ENCODE measurements around the gene VAV3. TPM values are rescaled to one million over a fixed set of nuclear protein-coding genes. Genes with fewer than 3 reads are reported as not detected.

The VAV3 gene
- total RNA-seq, 2 experiments from 2014 or later: 5.5 to 5.6 TPM

DNA sequence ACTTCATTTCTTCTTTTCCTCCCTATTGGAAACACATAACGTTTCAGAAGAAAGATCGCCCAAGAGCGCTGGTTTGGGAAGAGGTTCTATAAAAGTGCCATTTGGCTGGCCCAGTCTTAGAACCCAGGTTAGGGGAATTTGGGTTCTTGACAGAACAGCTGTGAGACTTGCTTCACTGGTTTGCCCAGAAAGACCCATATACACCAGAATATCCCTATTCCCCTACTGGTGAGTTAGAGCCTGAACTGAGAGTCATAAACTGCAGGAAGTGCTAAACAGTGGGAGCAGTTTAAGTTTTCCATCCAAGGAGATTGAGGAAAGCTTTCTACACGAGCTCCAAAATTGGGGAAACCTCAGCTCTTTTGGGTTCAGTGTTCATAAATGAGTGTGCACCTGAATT is 275.2 kb downstream of the VAV3 start:
- H3K36me3 Mint-ChIP-seq (ENCODE audit: low read depth): no peaks in the 10 kb centered on the region
- no peaks in the 10 kb centered on the region for H3K4me1 ChIP-seq (ENCODE audit: insufficient read depth, low read length)
- no peak overlapping the region for H3K4me3 ChIP-seq (ENCODE audit: low read length)
- DNase-seq (no peak), ATAC-seq (ENCODE audit: poor library complexity) (no peak)
- no peaks in the 10 kb centered on the region for H3K9me3 ChIP-seq (ENCODE audit: control insufficient read depth in 1 of 2, insufficient read depth in 1 of 2, low read length in 2 of 2)
- no peak overlapping the region for H3K27ac ChIP-seq (ENCODE audit: low read depth in 1 of 2, low read length in 2 of 2)
- no peaks in the 10 kb centered on the region for H3K9me3 Mint-ChIP-seq
- TF ChIP-seq, protein P1, sequence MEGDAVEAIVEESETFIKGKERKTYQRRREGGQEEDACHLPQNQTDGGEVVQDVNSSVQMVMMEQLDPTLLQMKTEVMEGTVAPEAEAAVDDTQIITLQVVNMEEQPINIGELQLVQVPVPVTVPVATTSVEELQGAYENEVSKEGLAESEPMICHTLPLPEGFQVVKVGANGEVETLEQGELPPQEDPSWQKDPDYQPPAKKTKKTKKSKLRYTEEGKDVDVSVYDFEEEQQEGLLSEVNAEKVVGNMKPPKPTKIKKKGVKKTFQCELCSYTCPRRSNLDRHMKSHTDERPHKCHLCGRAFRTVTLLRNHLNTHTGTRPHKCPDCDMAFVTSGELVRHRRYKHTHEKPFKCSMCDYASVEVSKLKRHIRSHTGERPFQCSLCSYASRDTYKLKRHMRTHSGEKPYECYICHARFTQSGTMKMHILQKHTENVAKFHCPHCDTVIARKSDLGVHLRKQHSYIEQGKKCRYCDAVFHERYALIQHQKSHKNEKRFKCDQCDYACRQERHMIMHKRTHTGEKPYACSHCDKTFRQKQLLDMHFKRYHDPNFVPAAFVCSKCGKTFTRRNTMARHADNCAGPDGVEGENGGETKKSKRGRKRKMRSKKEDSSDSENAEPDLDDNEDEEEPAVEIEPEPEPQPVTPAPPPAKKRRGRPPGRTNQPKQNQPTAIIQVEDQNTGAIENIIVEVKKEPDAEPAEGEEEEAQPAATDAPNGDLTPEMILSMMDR (IDR thresholded peaks at IDR 0.05): no peak
- H3K4me3 Mint-ChIP-seq: no peak overlapping the region
- H3K27me3 ChIP-seq (ENCODE audit: control insufficient read depth in 1 of 2, insufficient read depth in 2 of 2, low read length in 2 of 2): no peaks in the 10 kb centered on the region
- H3K27me3 Mint-ChIP-seq: no peaks in the 10 kb centered on the region
- intact Hi-C loops (cut with DNase I, micrococcal nuclease): no loop called here
- ChIA-PET CTCF (no interaction called here), POLR2A (no interaction called here)
- no peaks in the 10 kb centered on the region for H3K4me1 Mint-ChIP-seq (ENCODE audit: low read depth)
- H3K27ac Mint-ChIP-seq: no peak overlapping the region
- H3K36me3 ChIP-seq (ENCODE audit: insufficient read depth, low read length): no peaks in the 10 kb centered on the region

DNA sequence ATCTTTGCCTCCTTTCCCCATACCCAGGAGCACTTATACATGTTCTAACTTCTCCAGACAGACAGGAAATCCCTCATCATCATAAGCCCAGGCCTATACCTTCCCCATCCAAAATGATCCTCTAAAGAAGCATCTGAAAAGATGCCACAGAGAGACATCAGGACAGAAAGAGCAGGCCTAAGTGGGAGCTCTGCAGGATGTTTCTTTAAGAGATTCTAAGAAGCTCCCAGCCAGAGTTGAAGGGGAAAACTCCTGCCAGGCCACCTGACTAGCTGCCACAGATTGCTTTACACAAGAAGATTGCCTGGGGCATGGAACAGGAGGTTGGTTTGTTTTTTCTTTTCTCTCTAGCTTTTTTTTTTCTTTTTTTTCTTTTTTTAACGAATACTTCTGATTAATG is 275.8 kb downstream of the VAV3 start:
- Histone ChIP-seq H3K27me3 (ENCODE audit: control insufficient read depth in 1 of 2, insufficient read depth in 2 of 2, low read length in 2 of 2) (no peaks in the 10 kb centered on the region), H3K4me3 (ENCODE audit: low read length) (no peak overlapping the region), H3K9me3 (ENCODE audit: control insufficient read depth in 1 of 2, insufficient read depth in 1 of 2, low read length in 2 of 2) (no peaks in the 10 kb centered on the region), H3K36me3 (ENCODE audit: insufficient read depth, low read length) (no peaks in the 10 kb centered on the region), H3K4me1 (ENCODE audit: insufficient read depth, low read length) (no peaks in the 10 kb centered on the region), H3K27ac (ENCODE audit: low read depth in 1 of 2, low read length in 2 of 2) (no peak overlapping the region)
- ATAC-seq (ENCODE audit: poor library complexity) (no peak), DNase-seq (no peak)
- Mint-ChIP-seq H3K4me1 (ENCODE audit: low read depth) (no peaks in the 10 kb centered on the region), H3K36me3 (ENCODE audit: low read depth) (no peaks in the 10 kb centered on the region), H3K27ac (no peak overlapping the region), H3K9me3 (no peaks in the 10 kb centered on the region), H3K27me3 (no peaks in the 10 kb centered on the region), H3K4me3 (no peak overlapping the region)
- intact Hi-C loops (cut with DNase I, micrococcal nuclease): no loop called here
- TF ChIP-seq, protein P1 (IDR thresholded peaks at IDR 0.05): no peak
- ChIA-PET POLR2A (no interaction called here), CTCF (no interaction called here)

DNA sequence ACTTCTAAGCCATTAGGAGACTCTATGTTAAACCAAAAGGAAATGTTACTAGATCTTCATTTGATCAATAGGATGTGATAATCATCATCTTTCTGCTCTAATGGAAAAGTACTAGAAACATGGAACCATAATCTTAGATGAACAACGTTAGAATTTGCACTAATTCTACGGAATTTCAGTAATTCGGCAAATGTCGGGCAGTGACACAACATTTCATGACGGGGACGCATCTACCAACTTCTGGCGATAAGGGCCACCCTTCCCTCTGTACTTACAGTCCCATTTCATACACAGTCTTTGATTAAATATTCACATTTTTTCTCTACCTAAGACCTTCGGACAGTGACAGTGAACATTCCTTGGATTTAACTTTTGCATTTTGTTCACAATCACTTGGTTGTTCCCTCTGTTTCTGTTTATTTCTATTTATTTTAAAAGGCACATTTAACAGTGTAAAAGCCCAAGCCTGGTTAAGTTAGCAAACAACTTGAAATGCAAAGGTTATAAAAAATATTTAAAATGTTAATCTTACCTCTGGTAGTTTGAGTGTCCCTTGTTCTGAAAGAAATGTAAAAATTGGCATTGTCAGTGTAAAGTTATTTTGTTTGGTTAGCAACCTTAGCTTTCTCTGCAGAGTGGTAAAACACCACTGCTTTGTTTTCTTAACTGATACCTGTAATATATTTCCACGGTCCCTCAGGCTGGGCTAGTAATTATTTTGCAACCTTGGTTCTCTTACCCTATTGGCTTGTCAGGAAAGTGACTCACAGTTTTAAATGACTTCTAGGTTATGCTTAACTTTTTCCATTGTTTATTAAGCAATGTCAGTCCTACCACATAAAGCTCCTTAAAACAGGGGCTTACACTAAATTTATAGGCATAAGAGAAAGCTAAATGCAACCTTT is 276.9 kb downstream of the VAV3 start:
- Mint-ChIP-seq H3K4me1 (ENCODE audit: low read depth) (no peaks in the 10 kb centered on the region), H3K36me3 (ENCODE audit: low read depth) (no peaks in the 10 kb centered on the region), H3K4me3 (no peak overlapping the region), H3K9me3 (no peaks in the 10 kb centered on the region), H3K27ac (no peak overlapping the region), H3K27me3 (no peaks in the 10 kb centered on the region)
- POLR2A ChIA-PET: no interaction called here
- Histone ChIP-seq H3K9me3 (ENCODE audit: control insufficient read depth in 1 of 2, insufficient read depth in 1 of 2, low read length in 2 of 2) (no peaks in the 10 kb centered on the region), H3K4me1 (ENCODE audit: insufficient read depth, low read length) (no peaks in the 10 kb centered on the region), H3K27me3 (ENCODE audit: control insufficient read depth in 1 of 2, insufficient read depth in 2 of 2, low read length in 2 of 2) (no peaks in the 10 kb centered on the region), H3K4me3 (ENCODE audit: low read length) (no peak overlapping the region), H3K27ac (ENCODE audit: low read depth in 1 of 2, low read length in 2 of 2) (no peak overlapping the region), H3K36me3 (ENCODE audit: insufficient read depth, low read length) (no peaks in the 10 kb centered on the region)
- no peak for DNase-seq
- intact Hi-C loops (cut with DNase I, micrococcal nuclease): no loop called here
- ATAC-seq (ENCODE audit: poor library complexity): no peak
- TF ChIP-seq, protein P1 (IDR thresholded peaks at IDR 0.05): no peak
- CTCF ChIA-PET: no interaction called here

Data from CD4-positive, alpha-beta T cell (primary cell).